Nucleus accumbens (tissue), 56 donors: ENCODE data around the gene ST6GALNAC1.

Experiments used
- DNase-seq, 56 donors: peaks; one replicate each; lab custom pipeline; 2025; lab: John Stamatoyannopoulos, UW

ST6GALNAC1 gene

DNA sequence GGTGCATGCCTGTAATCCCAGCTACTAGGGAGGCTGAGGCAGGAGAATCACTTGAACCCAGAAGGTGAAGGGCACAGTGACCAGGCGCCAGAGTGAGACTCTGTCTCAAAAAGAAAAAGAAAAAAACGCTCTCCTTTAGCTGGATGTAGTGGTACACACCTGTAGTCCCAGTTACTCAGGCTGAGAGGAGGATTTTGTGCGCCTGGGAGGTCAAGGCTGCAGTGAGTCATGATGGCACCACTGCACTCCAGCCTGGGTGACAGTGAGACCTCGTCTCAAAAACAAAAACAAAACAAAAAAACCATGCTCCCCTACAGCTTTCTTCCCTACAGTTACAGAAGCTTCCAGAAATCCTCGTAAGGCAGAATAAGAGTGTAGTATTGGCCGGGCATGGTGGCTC, 33.1 kb upstream of the ST6GALNAC1 start:
- DNase-seq = no peak

DNA sequence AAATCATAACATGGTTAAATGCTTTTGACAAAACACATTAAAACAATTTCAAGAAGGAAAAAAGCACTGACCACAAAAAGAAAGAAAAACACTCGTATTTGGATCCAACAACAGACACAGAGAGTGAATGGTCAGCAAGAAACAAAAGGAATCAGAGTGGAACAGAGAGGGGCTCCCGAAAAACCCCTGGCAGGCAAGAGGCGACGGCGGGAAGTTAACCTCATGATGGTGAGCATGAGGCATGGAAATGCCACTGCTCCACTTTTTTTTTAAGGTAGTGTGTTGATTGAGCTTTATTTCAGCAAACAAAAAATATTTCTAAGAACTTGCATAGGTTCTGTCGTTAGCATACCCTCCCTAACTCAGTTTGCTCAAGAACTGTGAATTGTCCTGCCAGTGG, 32.1 kb upstream of the ST6GALNAC1 start:
- no peak for DNase-seq

DNA sequence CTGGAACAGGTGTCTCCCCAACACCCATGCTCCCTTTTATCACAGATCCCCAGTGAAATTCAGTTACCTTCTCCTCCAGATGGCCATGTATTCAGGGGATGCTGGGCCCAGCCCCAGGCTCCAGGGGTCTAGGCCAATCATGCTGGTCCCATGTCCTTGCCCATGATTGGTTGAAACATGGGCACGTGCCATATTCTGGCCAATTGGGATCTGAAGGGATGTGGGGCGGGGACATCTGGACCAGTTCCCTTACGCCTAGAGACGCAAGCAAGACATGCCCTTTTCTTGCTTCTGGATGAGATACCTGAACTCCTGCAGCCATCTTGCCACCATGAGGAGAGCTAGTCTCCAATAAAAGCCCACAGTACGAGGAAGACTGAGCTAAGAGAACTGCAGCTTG, 31.0 kb upstream of the ST6GALNAC1 start:
- no peak for DNase-seq

DNA sequence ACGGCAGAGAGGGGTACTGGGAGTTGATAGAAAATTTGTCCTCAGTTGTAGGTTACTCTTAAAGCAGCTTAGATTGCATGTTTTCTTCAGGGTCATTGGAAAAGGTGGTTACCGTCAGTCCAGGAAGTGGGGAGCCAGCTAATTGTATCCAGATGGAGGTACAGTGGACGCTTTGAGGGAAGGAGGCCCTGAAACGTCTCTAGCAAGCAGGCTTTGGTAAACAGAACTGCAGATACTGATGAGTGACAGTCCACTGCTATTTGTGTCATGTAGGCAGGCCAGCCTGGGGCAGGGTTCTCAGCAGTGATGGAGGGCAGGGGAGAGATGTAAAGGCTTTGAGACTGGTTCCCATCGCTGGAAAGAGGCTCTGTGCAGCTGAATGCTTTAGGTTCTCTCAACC, 30.2 kb upstream of the ST6GALNAC1 start:
- DNase-seq = no peak

DNA sequence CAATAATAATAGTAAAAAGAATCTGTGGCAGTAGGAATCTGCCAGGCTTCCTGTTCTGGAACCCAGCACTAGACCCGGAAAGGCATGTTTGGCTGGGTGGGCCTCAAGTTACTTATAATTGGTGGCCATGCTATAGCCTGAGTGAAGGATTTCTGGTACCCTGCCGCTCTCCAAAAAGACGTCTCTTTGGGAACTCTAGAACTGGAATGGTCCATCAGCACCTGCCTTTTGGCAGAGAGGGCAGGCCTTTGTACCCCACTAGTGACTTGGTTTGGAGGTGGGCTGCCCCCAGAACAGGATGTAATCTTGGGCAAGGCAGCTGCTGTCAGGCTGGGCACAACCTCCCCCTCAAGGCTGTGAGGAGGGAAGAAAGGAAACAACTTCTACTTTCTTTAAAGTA, 29.3 kb upstream of the ST6GALNAC1 start:
- no peak for DNase-seq

DNA sequence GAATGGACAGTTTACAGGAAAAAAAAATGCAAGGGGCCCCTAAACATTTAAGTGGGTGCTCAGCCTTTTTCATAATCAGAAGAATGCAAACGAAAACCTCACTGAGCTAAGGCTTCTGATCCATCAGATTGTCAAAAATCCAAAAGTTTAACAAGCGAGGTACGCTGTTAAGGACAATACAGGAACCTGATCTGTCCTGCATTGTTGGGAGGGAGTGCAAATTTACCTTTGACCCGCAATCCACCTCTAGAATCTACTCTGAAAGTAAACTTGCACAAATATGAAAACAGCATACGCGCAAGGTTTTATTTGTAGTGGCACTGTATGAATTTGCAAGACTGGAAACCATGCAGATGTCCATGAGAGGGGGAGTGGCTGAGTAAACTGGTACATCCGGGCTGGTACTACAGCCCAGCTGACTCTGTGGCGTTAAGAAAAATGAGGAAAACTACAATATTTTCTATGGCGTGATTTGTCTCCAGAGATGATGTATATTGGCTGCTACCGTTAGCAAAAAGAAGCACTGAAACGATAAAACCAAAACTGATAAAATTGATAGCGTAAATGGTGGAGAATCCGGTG, 28.8 kb upstream of the ST6GALNAC1 start:
- DNase-seq = no peak

DNA sequence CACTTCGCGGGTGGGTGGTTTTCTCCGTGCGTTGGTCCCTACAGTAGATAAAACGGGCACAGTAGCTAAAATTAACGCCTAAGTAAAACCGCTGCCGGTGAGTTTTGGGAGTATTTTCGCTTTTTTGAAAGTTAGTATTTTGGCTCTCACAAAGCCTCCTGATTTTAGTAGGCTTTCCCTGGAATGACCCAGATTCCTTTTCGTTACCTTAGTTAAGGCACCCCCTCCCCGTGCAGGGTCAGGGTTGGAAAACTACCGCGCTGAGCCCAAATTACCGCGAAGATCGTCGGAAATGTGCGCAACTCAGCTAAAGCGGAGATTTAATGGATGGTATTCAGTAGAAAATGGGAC, 28.3 kb upstream of the ST6GALNAC1 start:
- DNase-seq = no peak

DNA sequence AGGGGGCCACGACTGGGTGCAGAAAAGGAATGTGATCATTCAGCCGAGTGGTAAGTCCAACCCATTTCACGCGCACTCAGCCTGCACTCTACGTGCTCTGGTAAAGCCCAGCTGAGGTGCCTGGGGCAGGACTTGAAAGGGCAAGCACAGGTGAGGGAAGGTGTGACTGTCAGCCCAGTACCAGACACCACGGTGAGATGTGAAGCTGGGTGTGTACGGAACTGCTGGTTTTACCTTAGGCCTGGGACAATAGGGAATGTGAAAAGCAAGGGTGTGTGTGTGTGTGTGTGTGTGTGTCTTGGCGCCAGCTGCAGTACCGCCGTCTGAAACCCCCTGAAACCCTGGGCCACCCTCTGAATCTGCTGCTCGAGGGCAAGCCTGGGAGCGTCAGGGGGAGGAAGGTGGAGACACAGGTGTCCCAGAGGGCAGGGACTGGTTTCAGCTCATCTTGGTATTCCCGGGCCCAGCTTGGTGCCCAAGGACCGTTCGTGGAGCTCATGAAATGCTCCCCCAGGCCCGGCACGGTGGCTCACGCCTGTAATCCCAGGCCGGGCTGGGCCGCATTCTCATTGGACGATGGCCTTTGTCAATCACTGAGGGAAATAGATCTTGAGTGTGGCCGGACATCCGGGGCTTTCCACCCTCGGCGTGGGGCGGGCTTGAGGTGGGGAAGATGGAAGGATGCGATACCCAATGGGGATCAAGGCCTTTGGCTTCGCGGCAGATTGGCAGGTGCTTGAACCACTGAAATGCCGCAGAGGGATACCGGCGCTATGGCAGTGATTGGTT, 27.8 kb upstream of the ST6GALNAC1 start:
- peak; percentile 96 to 100 (median 100) for DNase-seq

DNA sequence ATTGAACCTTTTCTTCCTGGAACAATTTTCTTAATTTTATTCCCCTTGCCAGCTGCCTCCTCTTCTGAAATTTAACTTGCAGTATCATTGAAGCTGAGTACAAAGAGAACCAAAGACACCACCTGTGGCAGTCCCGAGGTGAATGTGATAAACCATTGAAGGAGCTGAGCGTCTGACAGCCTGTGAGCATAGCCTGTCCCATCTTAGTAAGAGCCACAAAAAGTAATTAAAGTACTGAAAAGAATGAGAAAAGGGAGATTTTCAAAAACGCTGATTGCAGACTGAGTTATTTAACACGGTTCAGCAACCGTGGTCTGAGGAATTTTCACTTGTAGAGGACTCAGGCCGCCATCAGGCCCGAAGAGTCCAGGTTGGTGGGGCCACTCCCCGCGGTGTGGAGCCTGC, 27.2 kb upstream of the ST6GALNAC1 start:
- no peak for DNase-seq

DNA sequence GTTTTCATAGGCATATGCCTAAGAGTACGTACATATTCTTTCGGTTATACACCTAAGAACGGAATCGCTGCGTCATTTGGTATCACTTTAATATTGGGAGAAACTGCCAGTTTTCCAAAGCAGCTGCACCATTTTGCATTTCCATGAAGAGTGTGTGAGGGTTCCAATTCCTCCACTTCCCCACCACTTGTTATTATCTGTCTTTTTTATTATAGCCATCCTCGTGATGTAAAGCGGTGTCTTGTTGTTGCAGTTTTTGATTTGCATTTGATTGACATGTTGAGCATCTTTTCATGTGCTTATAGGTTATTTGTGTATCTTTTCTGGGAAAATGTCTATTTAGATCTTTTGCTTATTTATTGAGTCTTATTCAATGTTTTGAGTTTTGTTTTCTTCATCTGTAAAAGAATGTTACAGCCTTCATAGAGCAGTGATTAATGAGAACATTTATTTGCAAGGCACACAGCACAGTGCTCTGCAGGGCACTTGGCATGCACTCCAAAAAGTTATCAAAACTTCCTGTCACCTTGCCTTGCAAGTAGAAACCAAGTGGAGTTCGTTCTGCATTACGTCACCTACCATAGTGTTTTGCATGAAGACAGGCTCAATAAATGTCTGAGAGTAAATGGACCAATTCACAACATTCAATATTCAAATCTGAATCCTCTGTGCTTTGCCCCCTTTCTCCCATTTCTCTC, 26.6 kb upstream of the ST6GALNAC1 start:
- no peak for DNase-seq

DNA sequence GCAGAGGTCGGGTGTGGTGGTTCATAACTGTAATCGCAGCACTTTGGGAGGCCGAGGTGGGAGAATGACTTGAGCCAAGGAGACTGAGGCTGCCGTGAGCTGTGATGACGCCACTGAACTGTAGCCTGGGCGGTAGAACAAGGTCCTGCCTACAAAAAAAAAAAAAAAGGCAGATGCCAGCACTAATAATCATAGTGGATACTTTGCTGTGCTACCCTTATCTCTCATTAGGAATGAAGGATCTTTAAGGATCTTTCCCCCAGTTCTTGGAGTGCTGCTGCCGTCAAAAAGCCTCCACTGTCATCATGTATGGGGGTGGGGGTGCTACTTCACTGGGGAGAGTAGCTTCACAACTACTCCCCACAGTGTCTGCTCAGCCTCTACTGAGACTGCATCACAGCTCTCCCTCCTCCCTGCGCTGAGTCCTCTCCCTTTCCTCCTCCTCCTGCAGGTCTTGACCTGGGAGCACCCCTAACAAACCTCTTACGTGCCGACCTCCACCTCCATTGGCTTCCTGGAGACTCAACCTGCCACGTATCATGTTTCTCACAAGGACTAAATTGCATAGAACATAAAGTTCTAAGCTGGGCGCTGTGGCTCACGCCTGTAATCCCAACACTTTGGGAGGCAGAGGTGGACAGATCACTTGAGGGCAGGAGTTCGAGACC, 24.4 kb upstream of the ST6GALNAC1 start:
- DNase-seq = no peak

DNA sequence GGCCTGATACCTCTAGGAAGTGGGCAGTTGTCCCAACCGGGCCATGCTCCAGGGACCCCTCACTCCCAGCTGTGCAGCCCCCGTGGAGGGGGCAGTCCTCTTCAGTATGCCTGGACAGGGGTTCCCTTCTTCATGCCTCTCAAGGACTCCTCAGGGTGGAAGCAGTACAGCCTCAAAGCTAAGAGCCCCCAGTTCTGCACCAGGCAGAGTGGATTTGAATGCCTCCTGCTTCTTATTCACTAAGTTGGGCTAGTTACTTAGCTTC, 23.9 kb upstream of the ST6GALNAC1 start:
- no peak for DNase-seq

DNA sequence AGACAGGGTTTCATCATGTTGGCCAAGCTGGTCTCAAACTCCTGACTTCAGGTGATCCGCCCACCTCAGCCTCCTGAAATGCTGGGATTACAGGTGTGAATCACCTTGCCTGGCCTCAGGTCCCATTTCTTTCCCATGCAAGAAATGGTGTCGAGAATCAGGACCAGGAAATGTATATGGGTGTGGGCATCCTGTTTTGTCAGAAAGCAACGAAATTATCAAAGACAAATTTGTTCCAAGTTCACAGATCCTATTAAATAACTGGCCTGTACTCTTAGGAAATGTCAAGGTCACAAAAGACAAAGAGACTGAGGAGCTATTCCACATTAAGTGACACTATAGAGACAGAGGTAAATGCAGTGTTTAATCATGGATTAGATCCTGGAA, 17.1 kb upstream of the ST6GALNAC1 start:
- no peak for DNase-seq

DNA sequence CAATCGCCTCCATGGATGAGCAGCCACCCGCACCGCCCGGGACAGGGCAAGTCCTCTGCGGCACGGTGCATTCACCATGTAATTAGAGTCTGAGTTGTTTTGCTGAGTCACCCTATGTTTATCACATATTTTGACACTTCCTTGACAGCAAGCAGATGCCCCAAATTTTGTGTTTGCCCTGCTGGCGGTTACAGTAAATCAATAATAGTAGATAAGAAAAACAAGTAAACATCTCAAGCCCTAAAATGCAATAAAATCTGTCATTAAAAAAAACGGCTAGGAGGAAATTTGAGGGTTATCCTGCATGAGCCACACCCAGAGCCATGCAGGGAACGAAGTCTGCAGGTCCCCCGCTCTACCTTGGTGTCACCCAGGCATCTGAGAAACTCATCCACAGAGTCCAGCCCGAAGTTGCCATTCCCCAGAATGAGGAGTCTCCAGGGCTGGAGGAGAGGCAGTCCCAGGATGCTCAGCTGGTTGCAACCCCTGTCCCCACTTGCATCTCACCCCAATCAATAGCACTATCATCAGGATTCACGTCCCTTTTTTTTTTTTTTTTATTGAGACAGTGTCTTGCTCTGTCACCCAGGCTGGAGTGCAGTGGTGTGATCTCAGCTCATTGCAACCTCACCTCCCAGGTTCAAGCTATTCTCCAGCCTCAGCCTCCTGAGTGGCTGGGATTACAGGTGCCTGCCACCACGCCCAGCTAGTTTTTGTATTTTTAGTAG, 16.5 kb upstream of the ST6GALNAC1 start:
- no peak for DNase-seq

DNA sequence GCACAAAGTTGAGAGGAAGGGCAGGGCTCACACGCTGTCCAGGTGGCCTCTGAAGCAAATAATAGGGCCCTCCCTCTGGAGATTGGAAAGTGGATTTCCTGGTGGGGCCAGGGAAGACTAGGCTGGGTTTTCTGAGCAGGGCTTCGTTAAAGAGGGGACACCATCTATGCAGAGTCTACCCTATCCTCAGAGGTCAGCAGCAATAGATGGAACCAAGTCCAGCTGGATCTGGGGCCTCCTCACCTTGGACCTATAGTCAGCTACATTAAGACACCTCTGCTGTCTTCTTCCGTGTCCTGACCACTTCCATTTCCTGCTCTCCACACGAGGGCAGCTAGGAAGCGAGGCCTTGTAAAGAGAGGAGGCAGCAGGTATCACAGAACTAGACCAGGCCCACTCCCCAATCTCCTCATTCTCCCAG, 14.7 kb upstream of the ST6GALNAC1 start:
- DNase-seq = no peak

DNA sequence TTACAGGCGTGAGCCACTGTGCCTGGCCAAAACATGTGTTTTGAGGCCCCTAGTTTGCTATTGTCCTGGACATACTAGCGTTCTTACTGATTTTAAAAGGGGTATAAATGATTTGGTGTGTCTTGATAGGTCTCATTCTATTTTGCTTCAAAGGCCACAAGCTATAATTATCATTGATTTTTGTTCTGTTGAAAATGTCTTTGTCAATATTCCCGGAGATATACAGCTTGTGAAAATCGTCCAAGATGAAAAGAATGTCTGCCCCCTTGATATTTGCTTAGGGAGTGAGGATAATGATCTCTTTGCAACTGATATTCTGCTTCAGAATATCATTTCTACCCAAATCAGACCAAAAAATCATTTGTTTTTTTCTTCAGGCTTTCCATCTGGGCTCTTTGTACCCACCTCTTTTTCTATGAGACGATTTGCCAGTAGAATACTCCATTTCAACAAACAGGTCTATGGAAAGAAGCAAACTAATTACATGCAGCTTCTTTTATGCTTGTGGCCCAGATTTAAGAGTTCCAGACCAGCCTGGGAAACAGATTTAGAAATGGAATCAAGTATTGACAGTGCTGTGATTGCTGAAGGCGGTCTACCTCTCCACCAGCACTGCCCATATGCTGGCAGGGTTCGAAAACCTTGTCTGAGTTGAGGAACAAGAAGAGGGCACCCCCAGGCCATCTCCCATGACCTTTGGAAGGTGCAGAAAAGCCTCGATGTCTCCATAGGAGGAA, 14.1 kb upstream of the ST6GALNAC1 start:
- DNase-seq = no peak

DNA sequence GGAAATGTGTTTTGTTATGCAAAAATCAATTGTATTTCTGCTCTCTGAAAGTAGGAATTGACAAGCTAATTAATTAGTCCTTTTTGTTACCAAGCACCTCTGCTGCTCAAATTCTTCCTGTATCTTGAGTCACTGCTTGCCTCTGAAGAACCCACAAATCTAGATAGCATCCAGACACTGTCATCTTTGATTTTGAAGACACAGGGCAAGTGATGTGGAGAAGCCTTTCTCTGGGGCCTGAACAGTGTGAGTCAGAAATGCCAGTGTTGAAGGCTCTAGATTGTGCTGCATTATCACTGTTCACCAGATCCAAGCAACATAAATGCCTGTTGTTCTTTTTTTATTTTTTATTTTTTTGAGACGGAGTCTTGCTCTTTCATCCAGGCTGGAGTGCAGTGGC, 10.9 kb upstream of the ST6GALNAC1 start:
- no peak for DNase-seq

DNA sequence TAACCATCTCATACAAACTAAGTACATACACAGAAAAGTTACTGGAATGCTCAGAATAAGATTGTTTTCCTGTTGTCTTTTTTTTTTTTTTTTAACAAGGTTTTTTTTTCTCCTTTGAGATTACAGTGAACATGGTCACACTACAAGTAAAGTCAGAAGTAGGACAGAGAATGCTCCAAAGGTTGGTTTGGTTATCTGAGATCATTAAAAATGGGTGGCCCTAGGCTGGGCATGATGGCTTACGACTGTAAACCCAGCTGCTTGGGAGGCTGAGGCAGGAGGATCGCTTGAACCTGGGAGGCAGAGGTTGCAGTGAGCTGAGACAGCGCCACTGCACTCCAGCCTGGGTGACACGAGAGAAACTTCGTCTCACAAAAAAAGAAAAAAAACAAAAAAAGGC, 6.9 kb upstream of the ST6GALNAC1 start:
- no peak for DNase-seq

DNA sequence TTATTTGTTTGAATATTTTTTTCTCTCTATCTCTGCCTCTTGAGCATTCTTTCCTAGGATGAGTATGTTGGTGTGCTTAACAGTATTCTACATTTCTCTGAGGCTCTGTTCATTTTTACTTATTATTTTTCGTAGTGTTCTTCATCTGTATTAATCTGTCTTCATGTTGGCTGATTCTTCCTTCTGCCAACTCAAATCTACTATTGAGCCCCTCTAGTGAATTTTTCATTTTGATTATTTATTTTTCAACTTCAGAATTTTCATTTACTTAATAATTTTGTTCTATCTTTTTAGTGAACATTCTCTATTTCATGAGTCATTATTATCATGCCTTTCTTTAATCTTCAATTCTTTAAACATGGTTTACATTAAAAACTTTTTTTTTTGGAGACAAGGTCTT, 3.2 kb upstream of the ST6GALNAC1 start:
- DNase-seq = no peak

DNA sequence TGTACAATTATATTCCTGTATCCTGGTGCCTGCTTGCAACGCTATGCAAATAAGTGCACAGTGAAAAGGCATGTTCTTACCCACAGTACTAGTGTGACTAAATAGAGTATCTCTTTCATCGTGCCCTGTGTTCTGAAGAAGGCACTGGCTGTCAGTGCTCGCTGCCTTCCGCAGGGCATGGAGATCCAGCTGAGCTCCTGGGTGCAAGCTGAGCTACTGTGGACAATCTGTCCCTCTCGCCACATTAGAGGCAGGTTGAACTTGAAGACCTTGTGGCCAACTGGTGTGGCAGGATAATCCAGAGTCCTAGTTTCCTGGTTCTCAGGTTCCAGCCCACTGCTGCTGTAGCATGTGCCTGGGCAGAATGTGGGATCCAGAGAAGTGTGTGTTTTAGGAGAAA, 1.9 kb upstream of the ST6GALNAC1 start:
- DNase-seq = no peak
